Measurements from ENCODE around the gene CSNK1G2.

CSNK1G2 gene

GRCh38 chr19:1944088-1944915, 3.3 kb downstream of the CSNK1G2 start:
- Mint-ChIP-seq H3K36me3 (peaks cover 5 to 24% of the 10 kb centered on the region in 2 donors), H3K27me3 (no peaks in the 10 kb centered on the region), H3K9me3 (no peaks in the 10 kb centered on the region), H3K27ac (no peak overlapping the region), H3K4me3 (peak overlapping the region; percentile 46 to 68), H3K4me1 (peaks cover 33 to 56% of the 10 kb centered on the region in 2 donors)
- DNase-seq (no peak), ATAC-seq (replicated peaks) (no peak)

- H3K36me3 Mint-ChIP-seq: peaks cover 6 to 25% of the 10 kb centered on the region in 2 donors
- no peaks in the 10 kb centered on the region for H3K27me3 Mint-ChIP-seq
- peaks cover 31 to 53% of the 10 kb centered on the region in 2 donors for H3K4me1 Mint-ChIP-seq
- DNase-seq (no peak), ATAC-seq (replicated peaks) (no peak)
- no peaks in the 10 kb centered on the region for H3K9me3 Mint-ChIP-seq
- no peak overlapping the region for H3K4me3 Mint-ChIP-seq
- no peak overlapping the region for H3K27ac Mint-ChIP-seq
Observed at GRCh38 chr19:1944916-1945561, 4.1 kb downstream of the CSNK1G2 start.

DNA sequence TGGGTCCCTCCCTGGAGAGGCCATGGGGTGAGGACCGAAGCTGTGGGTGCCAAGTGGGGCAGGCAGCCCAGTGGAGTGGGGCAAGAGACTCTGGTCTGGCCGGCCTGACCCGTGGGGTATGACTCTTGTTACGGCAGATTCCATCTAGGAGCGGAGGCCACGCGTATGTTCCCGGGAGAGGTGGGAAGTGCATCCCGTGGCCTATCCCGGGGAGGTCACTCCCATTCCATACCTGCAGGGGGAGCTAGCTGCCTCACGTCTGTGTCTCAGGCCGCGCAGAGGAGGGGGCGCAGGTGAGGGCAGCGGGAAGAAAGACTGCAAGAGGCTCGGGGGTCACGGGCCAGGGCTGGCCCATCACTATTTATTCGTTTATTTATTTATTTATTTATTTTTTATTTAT, 4.9 kb downstream of the CSNK1G2 start:
- no peak overlapping the region for H3K4me3 Mint-ChIP-seq
- H3K27me3 Mint-ChIP-seq: no peaks in the 10 kb centered on the region
- H3K27ac Mint-ChIP-seq: peak overlapping the region; percentile 65
- H3K4me1 Mint-ChIP-seq: peaks cover 33 to 56% of the 10 kb centered on the region in 2 donors
- peaks cover 6 to 30% of the 10 kb centered on the region in 2 donors for H3K36me3 Mint-ChIP-seq
- no peak for DNase-seq
- no peak for ATAC-seq (replicated peaks)
- H3K9me3 Mint-ChIP-seq: no peaks in the 10 kb centered on the region

GRCh38 chr19:1947651-1948209, 6.8 kb downstream of the CSNK1G2 start:
- DNase-seq: no peak
- peaks cover 33 to 52% of the 10 kb centered on the region in 2 donors for H3K4me1 Mint-ChIP-seq
- H3K4me3 Mint-ChIP-seq: no peak overlapping the region
- ATAC-seq (replicated peaks): no peak
- H3K27me3 Mint-ChIP-seq: no peaks in the 10 kb centered on the region
- H3K36me3 Mint-ChIP-seq: peaks cover 9 to 21% of the 10 kb centered on the region in 2 donors
- no peak overlapping the region for H3K27ac Mint-ChIP-seq
- H3K9me3 Mint-ChIP-seq: no peaks in the 10 kb centered on the region

DNA sequence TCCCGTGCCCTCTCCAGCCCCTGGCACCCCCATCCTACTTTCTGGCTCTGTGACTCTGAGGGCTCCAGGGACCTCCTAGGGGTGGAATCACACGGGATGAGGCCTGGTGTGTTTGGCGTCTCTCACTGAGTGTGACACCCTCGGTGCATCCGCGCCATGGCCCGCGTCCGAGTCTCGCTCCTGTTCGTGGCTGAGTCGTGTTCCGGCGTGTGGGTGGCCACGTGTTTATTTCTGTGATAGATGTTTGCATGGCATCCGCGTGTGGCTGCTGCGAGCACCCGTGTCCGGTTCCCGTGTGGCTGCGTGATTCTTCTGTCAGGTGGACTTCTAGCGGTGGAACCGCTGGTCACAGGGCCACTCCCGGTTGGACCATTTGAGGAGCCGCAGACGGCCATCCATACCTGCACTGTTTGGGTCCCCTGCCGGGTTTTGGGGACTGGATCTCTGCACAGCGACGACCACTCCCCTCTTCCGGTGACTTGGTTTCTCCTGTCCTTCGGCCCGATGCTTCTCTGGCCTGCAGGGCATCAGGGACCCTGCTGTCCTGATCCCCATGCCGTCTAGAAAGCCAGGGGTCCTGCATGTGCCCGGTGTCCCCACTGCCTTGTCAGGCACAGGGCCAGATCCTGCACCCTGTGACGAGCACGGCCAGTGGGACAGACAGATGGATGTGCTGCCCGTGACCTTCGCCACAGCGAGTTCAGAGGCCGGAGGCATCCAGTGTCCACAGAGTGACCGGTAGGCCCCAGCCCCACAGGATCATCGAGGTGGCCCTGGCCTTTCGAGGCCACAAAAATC, 8.5 kb downstream of the CSNK1G2 start:
- Mint-ChIP-seq H3K4me3 (no peak overlapping the region), H3K9me3 (no peaks in the 10 kb centered on the region), H3K36me3 (peaks cover 13 to 16% of the 10 kb centered on the region in 2 donors), H3K4me1 (peaks cover 23 to 50% of the 10 kb centered on the region in 2 donors), H3K27ac (peak overlapping the region; percentile 25), H3K27me3 (no peaks in the 10 kb centered on the region)
- ATAC-seq (replicated peaks) (no peak), DNase-seq (no peak)

GRCh38 chr19:1950640-1951039, 9.7 kb downstream of the CSNK1G2 start:
- peaks cover 13 to 16% of the 10 kb centered on the region in 2 donors for H3K36me3 Mint-ChIP-seq
- no peak overlapping the region for H3K4me3 Mint-ChIP-seq
- H3K9me3 Mint-ChIP-seq: no peaks in the 10 kb centered on the region
- peaks cover 22 to 54% of the 10 kb centered on the region in 2 donors for H3K4me1 Mint-ChIP-seq
- ATAC-seq (replicated peaks): no peak
- H3K27ac Mint-ChIP-seq: no peak overlapping the region
- DNase-seq: no peak
- no peaks in the 10 kb centered on the region for H3K27me3 Mint-ChIP-seq

DNA sequence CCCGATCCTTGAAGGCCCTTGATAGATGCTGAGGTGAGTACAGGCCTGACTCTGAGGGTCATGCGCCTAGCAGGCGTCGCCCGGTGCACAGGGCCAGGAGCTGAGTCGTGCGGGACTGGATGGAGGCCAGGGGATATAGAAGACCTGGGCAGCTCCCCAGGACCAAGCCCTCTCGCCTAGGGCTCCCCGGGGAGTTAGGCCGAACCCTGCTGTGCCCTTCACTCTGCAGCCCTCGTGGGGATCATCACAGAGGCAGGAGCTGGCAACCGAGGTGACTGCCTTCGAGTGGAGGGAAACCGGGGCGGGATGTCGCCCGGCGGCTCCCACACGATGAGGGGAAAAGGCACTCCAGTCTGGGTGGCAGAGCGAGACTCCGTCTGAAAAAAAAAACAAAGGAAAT, 11.7 kb downstream of the CSNK1G2 start:
- Mint-ChIP-seq H3K27me3 (no peaks in the 10 kb centered on the region), H3K4me3 (no peak overlapping the region)

DNA sequence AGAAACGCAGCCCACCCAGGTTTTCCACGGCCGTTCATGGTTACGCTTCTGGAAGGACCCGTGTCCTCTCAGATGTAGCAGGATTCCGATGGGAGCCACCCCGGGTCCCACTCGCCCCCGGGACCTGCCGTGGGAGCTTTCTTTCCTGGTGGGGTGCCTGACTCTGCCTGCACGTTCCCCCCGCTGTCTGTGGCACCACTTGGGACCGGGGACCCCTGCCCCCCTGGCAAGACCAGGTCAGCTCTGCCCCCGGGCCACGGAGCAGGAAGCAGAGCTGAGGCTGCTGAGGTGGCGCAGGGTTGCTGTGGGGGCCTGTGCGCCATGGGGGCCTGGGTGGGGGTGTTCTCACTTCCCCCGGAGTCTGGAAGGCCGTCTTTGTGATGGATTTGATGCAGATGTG, 12.1 kb downstream of the CSNK1G2 start:
- DNase-seq (no peak), ATAC-seq (replicated peaks) (no peak)
- no peaks in the 10 kb centered on the region for H3K9me3 Mint-ChIP-seq
- H3K4me1 Mint-ChIP-seq: peaks cover 19 to 66% of the 10 kb centered on the region in 2 donors
- no peak overlapping the region for H3K27ac Mint-ChIP-seq
- H3K4me3 Mint-ChIP-seq: no peak overlapping the region
- no peaks in the 10 kb centered on the region for H3K27me3 Mint-ChIP-seq
- peaks cover 13 to 16% of the 10 kb centered on the region in 2 donors for H3K36me3 Mint-ChIP-seq

More for the DNA sequence above, 11.7 kb downstream of the CSNK1G2 start:
- ATAC-seq (replicated peaks): no peak
- H3K27ac Mint-ChIP-seq: no peak overlapping the region
- no peaks in the 10 kb centered on the region for H3K9me3 Mint-ChIP-seq
- DNase-seq: no peak
- H3K4me1 Mint-ChIP-seq: peaks cover 19 to 66% of the 10 kb centered on the region in 2 donors
- peaks cover 13 to 16% of the 10 kb centered on the region in 2 donors for H3K36me3 Mint-ChIP-seq

- ATAC-seq (replicated peaks) (no peak), DNase-seq (no peak)
- peaks cover 17 to 62% of the 10 kb centered on the region in 2 donors for H3K4me1 Mint-ChIP-seq
- H3K27me3 Mint-ChIP-seq: no peaks in the 10 kb centered on the region
- H3K36me3 Mint-ChIP-seq: peaks cover 13 to 16% of the 10 kb centered on the region in 2 donors
- H3K4me3 Mint-ChIP-seq: no peak overlapping the region
- no peaks in the 10 kb centered on the region for H3K9me3 Mint-ChIP-seq
- no peak overlapping the region for H3K27ac Mint-ChIP-seq
Observed at GRCh38 chr19:1953441-1954094, 12.6 kb downstream of the CSNK1G2 start.

DNA sequence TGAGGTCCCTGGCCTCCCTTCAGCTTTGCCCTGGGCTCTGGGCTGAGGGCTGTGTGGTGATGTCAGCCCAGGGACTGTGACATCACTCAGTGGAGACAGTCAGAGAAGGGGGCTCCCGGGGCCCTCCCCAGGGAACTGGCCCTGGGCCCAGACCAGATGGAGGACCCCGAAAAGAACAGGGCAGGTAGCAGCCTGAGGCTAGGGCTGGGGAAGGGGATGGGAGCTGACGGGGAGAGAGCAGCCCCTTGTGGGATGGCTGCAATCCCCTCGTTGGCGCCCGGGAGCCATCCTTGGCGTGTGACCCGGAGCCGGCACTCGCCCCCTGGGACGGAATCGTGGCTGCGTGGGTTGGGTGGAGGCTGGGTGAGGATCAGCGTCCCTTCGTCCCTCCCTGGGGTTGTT, 13.6 kb downstream of the CSNK1G2 start:
- H3K4me3 Mint-ChIP-seq: no peak overlapping the region
- H3K9me3 Mint-ChIP-seq: no peaks in the 10 kb centered on the region
- DNase-seq (no peak), ATAC-seq (replicated peaks) (no peak)
- no peaks in the 10 kb centered on the region for H3K27me3 Mint-ChIP-seq
- H3K4me1 Mint-ChIP-seq: peaks cover 13 to 52% of the 10 kb centered on the region in 2 donors
- peaks cover 9 to 13% of the 10 kb centered on the region in 2 donors for H3K36me3 Mint-ChIP-seq
- H3K27ac Mint-ChIP-seq: no peak overlapping the region

- no peak overlapping the region for H3K4me3 Mint-ChIP-seq
- H3K36me3 Mint-ChIP-seq: peaks cover 9 to 13% of the 10 kb centered on the region in 2 donors
- H3K27ac Mint-ChIP-seq: peak overlapping the region; percentile 9
- H3K27me3 Mint-ChIP-seq: no peaks in the 10 kb centered on the region
- ATAC-seq (replicated peaks): no peak
- no peak for DNase-seq
- H3K9me3 Mint-ChIP-seq: no peaks in the 10 kb centered on the region
- H3K4me1 Mint-ChIP-seq: peaks cover 15 to 59% of the 10 kb centered on the region in 2 donors
Observed at GRCh38 chr19:1955171-1956121, 14.5 kb downstream of the CSNK1G2 start.

- Mint-ChIP-seq H3K9me3 (no peaks in the 10 kb centered on the region), H3K4me1 (peaks cover 13 to 61% of the 10 kb centered on the region in 2 donors), H3K27me3 (no peaks in the 10 kb centered on the region), H3K4me3 (no peak overlapping the region), H3K36me3 (peaks cover 4 to 13% of the 10 kb centered on the region in 2 donors), H3K27ac (peak overlapping the region; percentile 20)
- DNase-seq (no peak), ATAC-seq (replicated peaks) (no peak)
Observed at GRCh38 chr19:1956122-1956494, 15.1 kb downstream of the CSNK1G2 start.

Measured in stimulated activated naive B cell treated with anti-CD40 and anti-IgM and Interleukin-4, amounts not matched to agents 10 μg/mL and 1 μg/mL and 100 μg/mL, for 72 hours (primary cell).